Measurements from ENCODE around the gene PNKP. TPM values are rescaled to one million over a fixed set of nuclear protein-coding genes. Genes with fewer than 3 reads are reported as not detected.
A peak's percentile ranks its signal among the peaks of the same experiment; 100 is the strongest.

The PNKP gene
- total and polyA plus RNA-seq, 9 of the 15 experiments (the other 6 are each of a cell fraction or from before 2014, with no cell fraction given) = 2.8 to 85.4 (median 25.3) TPM

DNA sequence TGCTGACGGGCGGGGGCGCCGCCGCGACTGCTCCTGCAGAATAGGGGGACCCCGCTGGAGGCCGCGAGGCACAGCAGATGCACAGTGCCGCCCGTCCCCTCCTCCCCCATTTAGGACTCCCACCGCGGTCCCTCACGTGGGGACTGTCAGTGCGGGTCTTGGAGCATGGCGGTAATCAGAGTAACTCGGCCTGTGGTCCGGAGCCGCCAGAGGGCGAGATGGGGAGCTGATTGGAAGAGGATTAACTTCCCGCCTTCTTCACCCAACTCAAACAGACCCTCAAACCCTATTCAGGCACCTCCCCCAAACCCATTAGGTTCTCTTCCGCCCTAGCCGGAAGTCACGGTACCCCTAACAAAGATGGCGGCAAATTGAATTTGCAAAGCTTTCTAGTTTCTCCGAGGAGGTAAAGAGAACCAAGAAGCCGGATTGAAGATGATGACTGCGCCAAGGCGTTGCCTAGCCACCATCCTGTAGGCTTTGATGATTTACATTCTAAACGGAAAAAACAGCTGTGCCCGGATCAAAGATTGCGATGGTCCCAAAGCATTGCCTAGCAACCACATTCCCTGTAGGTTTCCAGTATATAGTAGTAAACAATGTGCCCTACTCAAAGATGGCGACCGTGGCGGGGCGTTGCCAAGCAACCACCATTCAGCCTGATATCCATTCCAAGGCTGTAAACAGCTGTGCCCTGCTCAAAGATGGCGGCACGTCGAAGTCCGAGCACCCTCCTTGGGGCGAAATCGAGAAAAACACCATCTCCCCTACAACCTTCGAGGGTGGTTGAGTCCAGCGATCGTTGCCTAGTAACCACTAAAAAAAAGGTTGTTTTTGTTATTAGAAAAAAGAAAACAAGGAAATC lies 54.1 kb downstream of the PNKP start, which contains the start of gene FUZ (continued):
- TF ChIP-seq, protein P1, sequence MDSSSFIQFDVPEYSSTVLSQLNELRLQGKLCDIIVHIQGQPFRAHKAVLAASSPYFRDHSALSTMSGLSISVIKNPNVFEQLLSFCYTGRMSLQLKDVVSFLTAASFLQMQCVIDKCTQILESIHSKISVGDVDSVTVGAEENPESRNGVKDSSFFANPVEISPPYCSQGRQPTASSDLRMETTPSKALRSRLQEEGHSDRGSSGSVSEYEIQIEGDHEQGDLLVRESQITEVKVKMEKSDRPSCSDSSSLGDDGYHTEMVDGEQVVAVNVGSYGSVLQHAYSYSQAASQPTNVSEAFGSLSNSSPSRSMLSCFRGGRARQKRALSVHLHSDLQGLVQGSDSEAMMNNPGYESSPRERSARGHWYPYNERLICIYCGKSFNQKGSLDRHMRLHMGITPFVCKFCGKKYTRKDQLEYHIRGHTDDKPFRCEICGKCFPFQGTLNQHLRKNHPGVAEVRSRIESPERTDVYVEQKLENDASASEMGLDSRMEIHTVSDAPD (CRISPR knock-in tag; IDR thresholded peaks at IDR 0.05) = no peak
- peak; percentile 65 for TF ChIP-seq RBFOX2 (IDR thresholded peaks at IDR 0.05; ENCODE audit: low read depth, low read length)
- TF ChIP-seq ZKSCAN3 (CRISPR knock-in tag; IDR thresholded peaks at IDR 0.05) = no peak
- no peak for TF ChIP-seq MEF2D (tag; conservative IDR thresholded peaks at IDR 0.05; ENCODE audit: low read depth)
- no peak for TF ChIP-seq E2F3 (CRISPR knock-in tag; IDR thresholded peaks at IDR 0.05)
- TF ChIP-seq, protein P2, sequence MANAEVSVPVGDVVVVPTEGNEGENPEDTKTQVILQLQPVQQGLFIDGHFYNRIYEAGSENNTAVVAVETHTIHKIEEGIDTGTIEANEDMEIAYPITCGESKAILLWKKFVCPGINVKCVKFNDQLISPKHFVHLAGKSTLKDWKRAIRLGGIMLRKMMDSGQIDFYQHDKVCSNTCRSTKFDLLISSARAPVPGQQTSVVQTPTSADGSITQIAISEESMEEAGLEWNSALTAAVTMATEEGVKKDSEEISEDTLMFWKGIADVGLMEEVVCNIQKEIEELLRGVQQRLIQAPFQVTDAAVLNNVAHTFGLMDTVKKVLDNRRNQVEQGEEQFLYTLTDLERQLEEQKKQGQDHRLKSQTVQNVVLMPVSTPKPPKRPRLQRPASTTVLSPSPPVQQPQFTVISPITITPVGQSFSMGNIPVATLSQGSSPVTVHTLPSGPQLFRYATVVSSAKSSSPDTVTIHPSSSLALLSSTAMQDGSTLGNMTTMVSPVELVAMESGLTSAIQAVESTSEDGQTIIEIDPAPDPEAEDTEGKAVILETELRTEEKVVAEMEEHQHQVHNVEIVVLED (CRISPR knock-in tag; IDR thresholded peaks at IDR 0.05) = no peak
- no peak for TF ChIP-seq TCFL5 (CRISPR knock-in tag; conservative IDR thresholded peaks at IDR 0.05)
- TF ChIP-seq MECOM (CRISPR knock-in tag; IDR thresholded peaks at IDR 0.05) = no peak
- TF ChIP-seq SNAPC5 (CRISPR knock-in tag; IDR thresholded peaks at IDR 0.05) = no peak
- TF ChIP-seq NR2C2 (CRISPR knock-in tag; IDR thresholded peaks at IDR 0.05) = no peak
- peak; percentile 92 for TF ChIP-seq NR2C2 (tag; IDR thresholded peaks at IDR 0.05)
- peak; percentile 92 to 96 for TF ChIP-seq CSDE1 (IDR thresholded peaks at IDR 0.05)
- TF ChIP-seq, protein P3, sequence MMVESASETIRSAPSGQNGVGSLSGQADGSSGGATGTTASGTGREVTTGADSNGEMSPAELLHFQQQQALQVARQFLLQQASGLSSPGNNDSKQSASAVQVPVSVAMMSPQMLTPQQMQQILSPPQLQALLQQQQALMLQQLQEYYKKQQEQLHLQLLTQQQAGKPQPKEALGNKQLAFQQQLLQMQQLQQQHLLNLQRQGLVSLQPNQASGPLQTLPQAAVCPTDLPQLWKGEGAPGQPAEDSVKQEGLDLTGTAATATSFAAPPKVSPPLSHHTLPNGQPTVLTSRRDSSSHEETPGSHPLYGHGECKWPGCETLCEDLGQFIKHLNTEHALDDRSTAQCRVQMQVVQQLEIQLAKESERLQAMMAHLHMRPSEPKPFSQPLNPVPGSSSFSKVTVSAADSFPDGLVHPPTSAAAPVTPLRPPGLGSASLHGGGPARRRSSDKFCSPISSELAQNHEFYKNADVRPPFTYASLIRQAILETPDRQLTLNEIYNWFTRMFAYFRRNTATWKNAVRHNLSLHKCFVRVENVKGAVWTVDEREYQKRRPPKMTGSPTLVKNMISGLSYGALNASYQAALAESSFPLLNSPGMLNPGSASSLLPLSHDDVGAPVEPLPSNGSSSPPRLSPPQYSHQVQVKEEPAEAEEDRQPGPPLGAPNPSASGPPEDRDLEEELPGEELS (CRISPR knock-in tag; IDR thresholded peaks at IDR 0.05; ENCODE audit: borderline replicate concordance) = peak; percentile 29; the same call in 1 of the 2 replicates
- peak; percentile 54 for TF ChIP-seq ZFX (CRISPR knock-in tag; IDR thresholded peaks at IDR 0.05)
- TF ChIP-seq XRCC5 (IDR thresholded peaks at IDR 0.05; ENCODE audit: low read depth, low read length) = peak; percentile 76; the same call in 1 of the 2 replicates
- TF ChIP-seq EP400 (IDR thresholded peaks at IDR 0.05) = peak; percentile 54; the same call in 1 of the 2 replicates
- TF ChIP-seq FOXJ2 (tag; IDR thresholded peaks at IDR 0.05) = peak; percentile 100
- no peak for TF ChIP-seq BCLAF1 (IDR thresholded peaks at IDR 0.05; ENCODE audit: borderline replicate concordance in 1 of 2, control insufficient read depth in 1 of 2, low read depth in 2 of 2, low read length in 1 of 2)
- TF ChIP-seq MEIS2 (IDR thresholded peaks at IDR 0.05; ENCODE audit: partially characterized antibody) = no peak
- TF ChIP-seq NFE2 (IDR thresholded peaks at IDR 0.05; ENCODE audit: low read depth) = no peak
